Coronary artery (tissue), 2 donors: ENCODE results near the gene HPSE2.

Experiments used
- DNase-seq: peaks from one replicate; pipeline ENCODE4 v3.0.0-alpha.2; 2017; ENCODE audit warnings: low spot score
- H3K27ac ChIP-seq, 2 donors: fragments of 200-600 bp; sonication (generic); one replicate each; pipeline ENCODE4 v1.5.1; 2016 to 2019
- H3K4me3 ChIP-seq: fragments of 200-600 bp; sonication (generic); 2 replicates; pipeline ENCODE4 v1.5.1; 2016; ENCODE audit warnings: mild to moderate bottlenecking, moderate library complexity
- TF ChIP-seq, protein P1 (sequence below): fragments of 200-600 bp; sonication (generic); IDR thresholded peaks from one replicate; pipeline ENCODE4 v1.5.1; 2019; ENCODE audit warnings: antibody characterized with exemption

The HPSE2 gene

DNA sequence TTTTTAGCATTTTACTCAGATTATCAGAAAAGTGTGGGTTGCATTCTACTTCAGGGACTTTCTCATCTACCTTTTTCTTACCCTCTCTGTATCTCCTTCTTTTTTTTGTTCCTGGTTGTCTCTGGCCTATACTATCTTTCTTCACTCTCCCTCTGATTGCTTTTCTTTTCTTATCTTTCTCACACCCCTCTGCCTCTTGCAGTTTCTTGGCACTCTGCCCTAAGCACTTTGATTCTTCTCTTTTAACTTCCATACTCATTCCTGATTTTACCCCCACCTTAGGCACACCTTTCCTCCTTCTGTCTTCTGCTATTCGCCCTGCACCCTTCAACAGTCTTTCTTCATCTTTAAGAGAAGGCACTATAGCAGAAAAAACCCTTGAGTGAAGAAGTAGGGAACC lies 696.1 kb downstream of the HPSE2 start:
- no peak for DNase-seq
- H3K27ac ChIP-seq = no peak overlapping the region
- H3K4me3 ChIP-seq = no peak overlapping the region
- TF ChIP-seq, protein P1, sequence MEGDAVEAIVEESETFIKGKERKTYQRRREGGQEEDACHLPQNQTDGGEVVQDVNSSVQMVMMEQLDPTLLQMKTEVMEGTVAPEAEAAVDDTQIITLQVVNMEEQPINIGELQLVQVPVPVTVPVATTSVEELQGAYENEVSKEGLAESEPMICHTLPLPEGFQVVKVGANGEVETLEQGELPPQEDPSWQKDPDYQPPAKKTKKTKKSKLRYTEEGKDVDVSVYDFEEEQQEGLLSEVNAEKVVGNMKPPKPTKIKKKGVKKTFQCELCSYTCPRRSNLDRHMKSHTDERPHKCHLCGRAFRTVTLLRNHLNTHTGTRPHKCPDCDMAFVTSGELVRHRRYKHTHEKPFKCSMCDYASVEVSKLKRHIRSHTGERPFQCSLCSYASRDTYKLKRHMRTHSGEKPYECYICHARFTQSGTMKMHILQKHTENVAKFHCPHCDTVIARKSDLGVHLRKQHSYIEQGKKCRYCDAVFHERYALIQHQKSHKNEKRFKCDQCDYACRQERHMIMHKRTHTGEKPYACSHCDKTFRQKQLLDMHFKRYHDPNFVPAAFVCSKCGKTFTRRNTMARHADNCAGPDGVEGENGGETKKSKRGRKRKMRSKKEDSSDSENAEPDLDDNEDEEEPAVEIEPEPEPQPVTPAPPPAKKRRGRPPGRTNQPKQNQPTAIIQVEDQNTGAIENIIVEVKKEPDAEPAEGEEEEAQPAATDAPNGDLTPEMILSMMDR = no peak

DNA sequence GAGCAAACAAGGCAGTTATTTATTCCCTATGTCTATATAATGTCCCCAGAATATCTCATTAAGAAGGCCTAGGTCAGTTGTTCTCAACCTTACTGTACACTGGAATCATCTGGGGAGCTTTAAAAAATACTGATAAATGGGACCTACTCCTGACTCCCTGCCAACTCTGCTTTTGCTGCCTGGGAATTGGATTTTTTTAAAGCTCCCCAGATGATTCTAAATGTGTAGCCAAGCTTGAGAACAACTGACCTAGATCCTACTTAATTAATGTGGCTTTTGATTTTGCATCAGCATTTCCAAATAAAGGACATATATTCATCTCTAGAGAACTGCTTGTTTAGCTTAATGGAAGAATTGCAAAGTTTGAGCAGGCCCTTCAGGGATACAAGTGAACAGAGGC lies 697.2 kb downstream of the HPSE2 start:
- TF ChIP-seq, protein P1 = no peak
- no peak for DNase-seq
- no peak overlapping the region for H3K4me3 ChIP-seq
- H3K27ac ChIP-seq = no peak overlapping the region

DNA sequence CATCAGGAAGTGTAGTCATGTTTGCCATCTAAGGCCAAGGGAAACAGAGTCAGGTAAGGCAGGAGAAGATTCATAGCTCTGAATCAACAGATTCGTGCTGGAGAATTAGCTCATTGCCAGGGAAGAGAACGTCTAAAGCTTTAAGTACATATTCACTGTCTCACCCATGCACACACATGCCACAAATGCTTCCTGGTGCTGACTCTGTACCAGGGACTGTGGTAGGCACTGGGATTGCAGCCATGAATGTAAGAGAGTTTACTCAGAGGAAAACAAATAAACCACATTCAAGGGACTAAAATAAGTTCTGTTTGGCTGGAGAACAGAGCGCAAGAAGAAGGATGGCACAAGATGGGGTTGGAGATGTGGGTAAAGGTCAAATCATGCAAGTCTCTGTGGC lies 699.1 kb downstream of the HPSE2 start:
- no peak for DNase-seq

DNA sequence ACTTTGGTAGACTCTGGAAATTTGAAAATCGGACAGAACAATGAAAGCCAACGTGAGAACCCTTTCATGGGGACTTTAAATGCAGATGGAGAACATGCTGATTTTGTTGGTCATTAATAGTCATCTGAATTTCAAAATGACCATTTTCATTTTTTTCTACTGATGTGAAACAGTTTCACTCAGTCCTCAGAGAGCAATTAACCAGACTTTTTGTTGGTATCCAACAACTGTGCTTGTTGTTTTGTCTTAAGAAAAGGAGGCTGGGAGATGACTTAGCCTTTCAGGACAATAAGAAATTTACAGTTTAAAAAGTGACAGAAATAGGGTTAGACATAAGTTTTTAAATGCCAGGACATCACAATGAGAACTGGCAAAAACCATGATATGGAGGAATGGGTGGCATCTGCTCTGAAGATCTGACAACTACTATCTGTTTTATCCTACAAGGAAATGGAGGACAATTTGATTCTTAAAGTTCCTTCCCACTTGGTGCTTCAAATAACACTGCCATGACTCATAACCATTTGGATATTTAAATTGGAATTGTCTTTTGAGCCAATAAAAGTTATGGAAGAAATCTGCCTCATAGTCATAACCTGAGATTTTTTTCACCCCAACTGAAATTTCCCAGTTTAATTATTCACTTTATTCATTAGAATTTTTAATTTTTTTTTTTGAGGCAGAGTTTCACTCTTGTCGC lies 701.8 kb downstream of the HPSE2 start:
- TF ChIP-seq, protein P1 = no peak
- no peak for DNase-seq
- no peak overlapping the region for H3K27ac ChIP-seq
- H3K4me3 ChIP-seq = no peak overlapping the region

More for the DNA sequence above, 699.1 kb downstream of the HPSE2 start:
- TF ChIP-seq, protein P1 = no peak
- Histone ChIP-seq H3K27ac (no peak overlapping the region), H3K4me3 (no peak overlapping the region)

DNA sequence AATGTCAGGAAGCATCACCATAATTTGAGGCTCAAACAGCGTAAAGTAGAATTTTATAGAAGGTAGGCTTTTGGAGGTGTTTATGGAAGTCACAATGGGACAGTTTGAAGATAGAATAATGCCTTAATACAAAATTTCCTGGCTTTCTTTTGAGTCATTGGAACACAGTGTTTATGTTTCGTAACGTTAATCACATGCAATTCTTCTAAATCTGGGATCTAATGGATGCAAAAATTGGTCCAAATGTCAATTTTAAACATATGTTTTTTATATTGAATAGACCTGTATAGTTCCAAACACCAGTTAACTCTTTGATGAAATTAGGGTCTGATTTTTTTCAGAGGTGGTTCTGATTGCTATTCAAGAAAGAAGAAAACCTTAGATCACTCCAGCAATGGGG lies 702.4 kb downstream of the HPSE2 start:
- DNase-seq = no peak
- TF ChIP-seq, protein P1 = no peak
- no peak overlapping the region for H3K4me3 ChIP-seq
- no peak overlapping the region for H3K27ac ChIP-seq

DNA sequence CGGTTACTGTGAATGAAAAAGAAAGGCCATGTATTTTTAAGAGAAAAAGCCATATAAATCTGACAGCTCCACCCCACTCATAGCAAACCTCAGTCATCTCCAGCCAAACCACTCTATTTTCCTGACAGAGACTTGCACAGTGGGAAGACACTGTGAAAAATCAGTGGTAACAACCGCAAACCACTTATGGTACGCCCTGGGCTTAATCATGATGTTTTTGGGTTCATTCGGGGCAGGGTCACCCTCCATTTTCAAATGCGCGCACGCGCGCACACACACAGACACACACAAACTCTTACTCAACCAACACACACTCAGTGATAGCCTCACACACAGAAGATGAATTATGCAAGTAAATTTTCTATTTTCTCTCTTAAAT lies 706.9 kb downstream of the HPSE2 start:
- Histone ChIP-seq H3K4me3 (no peak overlapping the region), H3K27ac (no peak overlapping the region)
- no peak for DNase-seq
- TF ChIP-seq, protein P1 = no peak

DNA sequence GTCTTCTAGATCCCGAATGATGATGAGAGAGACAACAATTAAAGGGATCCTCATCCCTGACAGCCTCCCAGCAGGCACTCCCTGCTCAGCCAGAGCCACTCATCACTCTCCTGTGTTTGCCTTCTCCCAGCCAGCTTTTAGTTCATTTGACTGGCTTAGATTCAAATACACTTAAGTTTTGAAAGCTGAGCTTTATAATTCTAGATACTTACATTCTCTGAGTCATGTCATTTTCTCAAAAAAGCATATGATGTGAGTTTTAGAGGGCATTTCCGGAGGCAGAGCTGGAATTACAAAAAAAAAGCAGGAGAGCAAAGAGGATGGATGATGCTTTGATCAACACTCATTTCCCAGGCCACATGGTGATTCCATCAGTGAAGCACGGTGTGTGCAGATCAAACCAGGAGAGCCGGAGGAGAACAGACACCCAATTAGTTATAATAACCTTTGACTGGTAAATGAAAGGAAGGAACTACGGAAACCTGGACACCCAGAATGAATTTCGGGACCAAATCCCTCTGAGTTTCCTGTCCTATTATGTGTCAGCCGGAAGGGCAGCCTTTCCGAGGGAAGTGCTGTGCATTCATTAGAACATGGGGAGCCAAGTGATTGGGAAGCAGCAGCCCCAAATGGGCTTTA lies 707.4 kb downstream of the HPSE2 start:
- H3K4me3 ChIP-seq = no peak overlapping the region
- TF ChIP-seq, protein P1 = no peak
- DNase-seq = no peak
- no peak overlapping the region for H3K27ac ChIP-seq
